GM19372 (cell line): ENCODE data around the gene ZKSCAN5.

Source experiments
- ATAC-seq: cut with Tn5 transposase; IDR thresholded peaks from one replicate; pipeline ENCODE4 v1.9.1; 2021; ENCODE audit warnings: mild to moderate bottlenecking, low read depth, moderate library complexity; ENCODE audit not compliant: unreplicated experiment

Gene ZKSCAN5

GRCh38 chr7:99504603-99505323, at the start of gene ZKSCAN5:
ZKSCAN5 (plus strand) TSS chr7:99504662; CDS start chr7:99506045, 1,383 bp downstream.
- ATAC-seq, result peak; percentile 76

GRCh38 chr7:99455874-99456273, 48.6 kb upstream of the ZKSCAN5 start:
- ATAC-seq, result no peak

GRCh38 chr7:99456288-99456687, 48.2 kb upstream of the ZKSCAN5 start:
- no peak for ATAC-seq

GRCh38 chr7:99457050-99457649, 47.3 kb upstream of the ZKSCAN5 start:
- ATAC-seq, result no peak

- ATAC-seq, result no peak
These were observed 46.6 kb upstream of the ZKSCAN5 start for GRCh38 chr7:99457650-99458493.

GRCh38 chr7:99459087-99459486, 45.4 kb upstream of the ZKSCAN5 start:
- ATAC-seq, result no peak

- no peak for ATAC-seq
These were observed 43.8 kb upstream of the ZKSCAN5 start for GRCh38 chr7:99460651-99461050.

GRCh38 chr7:99461221-99461620, 43.2 kb upstream of the ZKSCAN5 start:
- ATAC-seq, result no peak

GRCh38 chr7:99465421-99465768, 39.1 kb upstream of the ZKSCAN5 start:
- no peak for ATAC-seq

- ATAC-seq, result no peak
These were observed 36.0 kb upstream of the ZKSCAN5 start for GRCh38 chr7:99468336-99468918.

- no peak for ATAC-seq
These were observed 34.9 kb upstream of the ZKSCAN5 start for GRCh38 chr7:99469381-99470065.

GRCh38 chr7:99472561-99473314, 31.7 kb upstream of the ZKSCAN5 start, which contains the start of gene ZNF789:
ZNF789 (plus strand) TSS chr7:99472890; CDS start chr7:99476457, 3,567 bp downstream.
- ATAC-seq, result peak; percentile 96

- ATAC-seq, result no peak
These were observed 31.2 kb upstream of the ZKSCAN5 start for GRCh38 chr7:99473315-99473596.

- ATAC-seq, result no peak
These were observed 28.4 kb upstream of the ZKSCAN5 start for GRCh38 chr7:99476107-99476506.

GRCh38 chr7:99478464-99479440, 25.7 kb upstream of the ZKSCAN5 start:
- ATAC-seq, result no peak

- ATAC-seq, result no peak
These were observed 19.4 kb upstream of the ZKSCAN5 start for GRCh38 chr7:99485094-99485493.

GRCh38 chr7:99489235-99489634, 15.2 kb upstream of the ZKSCAN5 start:
- ATAC-seq, result no peak

- ATAC-seq, result no peak
These were observed 13.6 kb upstream of the ZKSCAN5 start for GRCh38 chr7:99490878-99491277.

- no peak for ATAC-seq
These were observed 10.6 kb upstream of the ZKSCAN5 start for GRCh38 chr7:99493823-99494222.
